ENCODE data around the gene ASPRV1.

ASPRV1 gene

GRCh38 chr2:69989441-69990105, 28.1 kb upstream of the ASPRV1 start:
- no peak for DNase-seq (ENCODE audit: low read depth in 2 of 2)

GRCh38 chr2:69989009-69989408, 27.6 kb upstream of the ASPRV1 start:
- no peak for DNase-seq (ENCODE audit: low read depth in 2 of 2)
- TF ChIP-seq CTCF (IDR thresholded peaks at IDR 0.05; ENCODE audit: low read depth, low read length) = no peak
- H3K4me3 ChIP-seq (replicated peaks in 1 of 2; ENCODE audit: low read depth in 2 of 2, low read length in 2 of 2) = no peak overlapping the region

More at GRCh38 chr2:69989441-69990105, 28.1 kb upstream of the ASPRV1 start:
- H3K4me3 ChIP-seq (replicated peaks in 1 of 2; ENCODE audit: low read depth in 2 of 2, low read length in 2 of 2) = no peak overlapping the region
- no peak for TF ChIP-seq CTCF (IDR thresholded peaks at IDR 0.05; ENCODE audit: low read depth, low read length)

- no peak for DNase-seq (ENCODE audit: low read depth in 2 of 2)
- no peak overlapping the region for H3K4me3 ChIP-seq (replicated peaks in 1 of 2; ENCODE audit: low read depth in 2 of 2, low read length in 2 of 2)
- TF ChIP-seq CTCF (IDR thresholded peaks at IDR 0.05; ENCODE audit: low read depth, low read length) = no peak
These were observed 26.7 kb upstream of the ASPRV1 start for GRCh38 chr2:69988086-69988635.

GRCh38 chr2:69986691-69987090, 25.3 kb upstream of the ASPRV1 start:
- no peak overlapping the region for H3K4me3 ChIP-seq (replicated peaks in 1 of 2; ENCODE audit: low read depth in 2 of 2, low read length in 2 of 2)
- DNase-seq (ENCODE audit: low read depth in 2 of 2) = no peak
- no peak for TF ChIP-seq CTCF (IDR thresholded peaks at IDR 0.05; ENCODE audit: low read depth, low read length)

- DNase-seq (ENCODE audit: low read depth in 2 of 2) = peak; percentile 38 to 41
- TF ChIP-seq CTCF (IDR thresholded peaks at IDR 0.05; ENCODE audit: low read depth, low read length) = no peak
- H3K4me3 ChIP-seq (replicated peaks in 1 of 2; ENCODE audit: low read depth in 2 of 2, low read length in 2 of 2) = no peak overlapping the region
These were observed 24.3 kb upstream of the ASPRV1 start for GRCh38 chr2:69985688-69986087.

GRCh38 chr2:69985216-69985615, 23.8 kb upstream of the ASPRV1 start:
- no peak for TF ChIP-seq CTCF (IDR thresholded peaks at IDR 0.05; ENCODE audit: low read depth, low read length)
- H3K4me3 ChIP-seq (replicated peaks in 1 of 2; ENCODE audit: low read depth in 2 of 2, low read length in 2 of 2) = no peak overlapping the region
- DNase-seq (ENCODE audit: low read depth in 2 of 2) = no peak

Measured in cardiac fibroblast (primary cell).